Activated CD8-positive, alpha-beta memory T cell treated with anti-CD3 and anti-CD28 coated beads, Interleukin-2, amount 50 U/mL, for 24 hours (primary cell): ENCODE results near the gene FUT1.
"Not testable (repeated sequence)": the region's sequence is repeated elsewhere in the genome, so short reads cannot be mapped to it uniquely, and the experiment has no call there.

Experiments
- DNase-seq: peaks from one replicate; pipeline ENCODE4 v3.0.0-alpha.2; 2020; ENCODE audit errors: extremely low read depth

Gene FUT1

GRCh38 chr19:48752496-48753365, at the start of gene FUT1:
FUT1 (minus strand) TSS chr19:48752641; CDS start chr19:48751281, 1,360 bp downstream.
- DNase-seq = no peak

GRCh38 chr19:48799358-48800300, 47.2 kb upstream of the FUT1 start:
- DNase-seq = no peak

GRCh38 chr19:48798937-48799336, 46.5 kb upstream of the FUT1 start:
- DNase-seq = no peak

DNA sequence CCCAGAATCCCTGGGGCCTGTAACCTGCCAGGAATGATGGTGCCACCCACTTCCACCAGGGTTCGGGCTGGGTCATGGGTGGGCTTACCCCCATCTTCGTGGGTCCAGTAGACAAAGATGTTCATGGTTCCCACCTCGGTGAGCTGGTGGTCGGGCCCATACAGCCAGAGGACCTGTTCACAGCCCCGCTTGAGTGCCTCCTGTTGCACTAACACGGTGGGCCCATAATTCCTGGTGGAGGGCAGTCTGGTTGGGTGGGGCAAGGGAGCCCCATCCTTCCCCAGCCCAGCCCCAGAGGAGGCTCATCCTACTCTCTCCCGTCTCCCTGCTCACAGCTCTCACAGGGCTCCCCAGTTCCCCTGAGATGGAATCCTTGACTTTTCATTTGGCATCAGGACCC, 44.7 kb upstream of the FUT1 start:
- no peak for DNase-seq

- no peak for DNase-seq
Measured at GRCh38 chr19:48796298-48797083, 44.0 kb upstream of the FUT1 start.

GRCh38 chr19:48795685-48796070, 43.2 kb upstream of the FUT1 start:
- DNase-seq = no peak

GRCh38 chr19:48795055-48795684, 42.7 kb upstream of the FUT1 start:
- peak; percentile 50 for DNase-seq

DNA sequence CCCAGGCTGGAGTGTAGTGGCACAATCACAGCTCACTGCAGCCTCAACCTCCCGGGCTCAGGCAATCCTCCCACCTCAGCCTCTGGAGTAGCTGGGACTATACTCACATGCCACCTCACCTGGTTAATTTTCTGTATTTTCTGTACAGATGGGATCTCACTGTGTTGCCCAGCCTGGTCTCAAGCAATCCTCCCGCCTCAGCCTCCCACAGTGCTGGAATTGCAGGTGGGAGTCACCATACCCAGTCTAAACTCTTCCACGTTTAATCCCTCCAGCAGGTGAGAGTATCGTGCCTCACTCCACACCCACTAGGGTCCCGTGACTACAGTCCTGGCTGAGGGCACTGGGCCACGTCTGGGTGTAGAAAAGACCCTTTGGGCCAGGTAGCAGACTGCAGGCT, 41.9 kb upstream of the FUT1 start:
- DNase-seq = no peak

GRCh38 chr19:48793271-48793670, 40.8 kb upstream of the FUT1 start:
- DNase-seq = no peak

DNA sequence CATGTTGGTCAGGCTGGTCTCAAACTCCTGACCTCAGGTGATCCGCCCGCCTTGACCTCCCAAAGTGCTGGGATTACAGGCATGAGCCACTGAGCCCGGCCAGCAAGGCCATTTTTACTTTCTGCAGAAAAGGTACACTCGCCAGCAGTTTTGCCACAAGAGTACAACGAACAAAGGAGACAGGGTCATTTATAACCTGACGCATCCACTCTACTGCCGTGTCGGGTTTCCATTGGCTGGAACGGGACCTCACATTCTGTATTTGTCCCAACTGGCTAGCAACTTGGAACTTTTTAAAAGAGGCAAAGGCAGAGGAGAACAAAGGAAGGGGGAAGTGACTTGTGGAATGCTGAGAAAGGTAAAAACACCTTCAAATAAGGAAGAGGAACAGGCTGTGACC, 34.9 kb upstream of the FUT1 start:
- DNase-seq = not testable (repeated sequence)

- DNase-seq = not testable (repeated sequence)
Measured at GRCh38 chr19:48786422-48786821, 34.0 kb upstream of the FUT1 start.

DNA sequence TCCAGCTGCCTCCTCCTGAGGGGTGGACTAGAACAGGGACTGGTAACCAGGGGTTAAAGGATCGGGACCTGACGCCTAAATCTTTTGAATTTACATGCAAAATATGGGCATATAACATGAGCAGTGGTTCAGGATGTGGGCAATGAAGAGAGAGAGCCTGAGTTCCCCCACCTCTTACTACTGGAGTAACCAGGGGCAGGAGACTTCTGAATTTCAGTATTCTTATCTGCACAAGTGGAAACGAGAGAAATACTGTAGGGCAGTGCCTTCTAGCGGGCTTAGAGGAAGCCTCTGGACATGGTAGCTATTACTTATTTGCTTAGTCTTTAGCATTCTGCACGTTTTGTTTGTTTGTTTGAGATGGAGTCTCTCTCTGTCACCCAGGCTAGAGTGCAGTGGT, 32.1 kb upstream of the FUT1 start:
- DNase-seq = no peak

- no peak for DNase-seq
Measured at GRCh38 chr19:48780631-48781391, 28.4 kb upstream of the FUT1 start.

GRCh38 chr19:48779636-48780035, 27.2 kb upstream of the FUT1 start:
- DNase-seq = no peak

DNA sequence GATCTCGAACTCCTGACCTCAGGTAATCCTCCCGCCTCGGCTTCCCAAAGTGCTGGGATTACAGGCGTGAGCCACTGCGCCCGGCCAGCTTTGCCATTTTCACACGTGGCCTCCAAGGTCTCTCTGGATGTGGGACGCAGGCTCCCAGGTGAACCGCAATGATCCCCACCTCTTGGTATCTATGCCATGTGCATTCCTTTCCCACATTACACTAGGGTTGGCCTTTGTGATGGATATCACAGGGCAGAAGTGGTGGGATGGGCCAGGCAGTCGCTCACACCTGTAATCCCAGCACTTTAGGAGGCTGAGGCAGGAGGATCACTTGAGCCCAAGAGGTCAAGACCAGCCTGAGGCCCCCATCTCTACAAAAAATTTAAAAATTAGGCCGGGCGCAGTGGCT, 25.3 kb upstream of the FUT1 start:
- no peak for DNase-seq

DNA sequence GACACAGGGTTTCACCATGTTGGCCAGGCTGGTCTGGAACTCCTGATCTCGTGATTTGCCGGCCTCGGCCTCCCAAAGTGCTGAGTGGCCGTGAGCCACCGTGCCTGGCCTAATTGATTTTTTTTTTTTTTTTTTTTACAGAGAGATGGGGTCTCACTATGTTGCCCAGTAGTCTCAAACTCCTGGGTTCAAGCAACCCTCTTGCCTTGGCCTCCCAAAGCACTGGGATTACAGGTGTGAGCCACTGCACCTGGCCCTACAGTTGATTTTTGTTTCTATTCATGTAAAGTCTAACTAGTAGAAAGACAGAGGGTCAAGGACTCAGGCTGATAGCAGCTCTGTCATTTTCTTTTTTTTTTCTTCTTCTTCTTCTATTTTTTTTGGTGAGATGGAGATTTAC, 24.7 kb upstream of the FUT1 start:
- no peak for DNase-seq

GRCh38 chr19:48772503-48772953, 20.1 kb upstream of the FUT1 start:
- DNase-seq = no peak

- DNase-seq = no peak
Measured at GRCh38 chr19:48770734-48771472, 18.5 kb upstream of the FUT1 start.

DNA sequence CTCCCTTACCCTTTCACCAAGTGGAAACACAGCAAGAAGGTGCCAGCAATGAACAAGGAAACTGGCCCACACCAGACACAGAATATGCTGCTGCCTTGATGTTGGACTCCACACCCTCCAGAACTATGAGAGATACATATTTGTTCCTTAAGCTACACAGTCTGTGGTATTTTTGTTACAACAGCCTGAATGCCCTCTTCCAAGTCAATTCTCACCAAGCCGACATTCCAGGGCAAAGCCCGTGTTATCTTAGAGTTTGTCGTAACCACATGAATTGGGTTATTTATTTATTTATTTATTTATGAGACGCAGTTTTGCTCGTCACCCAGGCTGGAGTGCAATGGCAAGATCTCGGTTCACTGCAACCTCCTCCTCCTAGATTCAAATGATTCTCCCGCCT, 17.8 kb upstream of the FUT1 start:
- no peak for DNase-seq
